ENCODE measurements around the gene RSPRY1. TPM values are rescaled to one million over a fixed set of nuclear protein-coding genes. Genes with fewer than 3 reads are reported as not detected.

Gene RSPRY1
- total RNA-seq, 4 donors from 2014 or later, result 27.9 to 77.7 (median 53.2) TPM

DNA sequence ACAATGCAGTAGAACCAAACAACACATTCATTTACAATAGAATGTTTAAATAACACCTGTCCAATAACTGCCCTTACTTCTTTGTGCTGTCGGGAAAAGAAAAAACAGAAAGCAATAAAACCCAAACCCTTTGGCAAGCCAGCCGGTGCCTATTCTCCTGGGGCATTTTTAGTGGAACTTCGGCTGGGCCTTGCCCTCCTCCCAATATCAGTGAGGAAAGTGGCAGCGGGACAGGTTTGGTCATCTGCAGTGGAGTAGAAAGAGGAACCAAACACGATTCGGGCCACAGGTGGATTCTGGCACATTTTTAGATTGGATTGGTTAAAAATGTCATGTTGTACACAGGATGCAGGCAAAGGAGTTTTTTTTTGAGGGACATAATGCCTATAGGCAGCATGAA lies 32.3 kb upstream of the RSPRY1 start:
- Histone ChIP-seq H3K9me3 (no peaks in the 10 kb centered on the region), H3K27me3 (no peaks in the 10 kb centered on the region), H3K4me3 (no peak overlapping the region), H3K27ac (no peak overlapping the region), H3K4me1 (no peaks in the 10 kb centered on the region), H3K36me3 (no peaks in the 10 kb centered on the region)
- DNase-seq, result no peak
- TF ChIP-seq, protein P1, sequence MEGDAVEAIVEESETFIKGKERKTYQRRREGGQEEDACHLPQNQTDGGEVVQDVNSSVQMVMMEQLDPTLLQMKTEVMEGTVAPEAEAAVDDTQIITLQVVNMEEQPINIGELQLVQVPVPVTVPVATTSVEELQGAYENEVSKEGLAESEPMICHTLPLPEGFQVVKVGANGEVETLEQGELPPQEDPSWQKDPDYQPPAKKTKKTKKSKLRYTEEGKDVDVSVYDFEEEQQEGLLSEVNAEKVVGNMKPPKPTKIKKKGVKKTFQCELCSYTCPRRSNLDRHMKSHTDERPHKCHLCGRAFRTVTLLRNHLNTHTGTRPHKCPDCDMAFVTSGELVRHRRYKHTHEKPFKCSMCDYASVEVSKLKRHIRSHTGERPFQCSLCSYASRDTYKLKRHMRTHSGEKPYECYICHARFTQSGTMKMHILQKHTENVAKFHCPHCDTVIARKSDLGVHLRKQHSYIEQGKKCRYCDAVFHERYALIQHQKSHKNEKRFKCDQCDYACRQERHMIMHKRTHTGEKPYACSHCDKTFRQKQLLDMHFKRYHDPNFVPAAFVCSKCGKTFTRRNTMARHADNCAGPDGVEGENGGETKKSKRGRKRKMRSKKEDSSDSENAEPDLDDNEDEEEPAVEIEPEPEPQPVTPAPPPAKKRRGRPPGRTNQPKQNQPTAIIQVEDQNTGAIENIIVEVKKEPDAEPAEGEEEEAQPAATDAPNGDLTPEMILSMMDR (IDR thresholded peaks at IDR 0.05), result no peak
- TF ChIP-seq POLR2A (IDR thresholded peaks at IDR 0.05), result no peak
- intact Hi-C loops (cut with DNase I; ENCODE audit: low total_unique reads), result no loop called here

- Histone ChIP-seq H3K4me1 (no peaks in the 10 kb centered on the region), H3K4me3 (no peak overlapping the region), H3K36me3 (no peaks in the 10 kb centered on the region), H3K27ac (no peak overlapping the region), H3K9me3 (no peaks in the 10 kb centered on the region), H3K27me3 (no peaks in the 10 kb centered on the region)
- intact Hi-C loops (cut with DNase I; ENCODE audit: low total_unique reads), result no loop called here
- TF ChIP-seq, protein P1 (IDR thresholded peaks at IDR 0.05), result no peak
- TF ChIP-seq POLR2A (IDR thresholded peaks at IDR 0.05), result no peak
- DNase-seq, result no peak
These were observed 30.3 kb upstream of the RSPRY1 start for GRCh38 chr16:57155702-57156350.

DNA sequence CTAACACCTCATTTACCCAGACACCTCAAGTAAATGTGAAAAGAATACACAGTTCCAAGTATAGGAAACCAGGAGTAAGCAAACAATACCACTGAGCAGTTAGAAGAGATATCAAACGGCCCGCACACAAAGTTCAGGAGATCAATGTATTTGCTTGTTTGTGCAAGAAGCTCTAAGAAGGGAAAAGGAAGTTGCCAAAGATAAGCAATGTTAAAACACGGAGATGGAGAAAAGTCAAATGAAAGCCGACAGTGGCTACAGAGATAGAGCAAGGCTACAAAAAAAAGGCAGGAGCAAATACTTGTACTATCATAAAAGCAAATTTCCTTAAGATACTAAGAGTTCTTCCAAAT lies 29.8 kb upstream of the RSPRY1 start:
- H3K36me3 ChIP-seq, result no peaks in the 10 kb centered on the region
- H3K27me3 ChIP-seq, result no peaks in the 10 kb centered on the region
- DNase-seq, result no peak
- no peak overlapping the region for H3K4me3 ChIP-seq
- intact Hi-C loops (cut with DNase I; ENCODE audit: low total_unique reads), result no loop called here
- H3K4me1 ChIP-seq, result no peaks in the 10 kb centered on the region
- H3K9me3 ChIP-seq, result no peaks in the 10 kb centered on the region
- no peak overlapping the region for H3K27ac ChIP-seq
- TF ChIP-seq POLR2A (IDR thresholded peaks at IDR 0.05), result no peak
- TF ChIP-seq, protein P1 (IDR thresholded peaks at IDR 0.05), result no peak

- no peak for DNase-seq
- Histone ChIP-seq H3K4me3 (no peak overlapping the region), H3K4me1 (no peaks in the 10 kb centered on the region), H3K9me3 (no peaks in the 10 kb centered on the region), H3K36me3 (no peaks in the 10 kb centered on the region), H3K27ac (no peak overlapping the region), H3K27me3 (no peaks in the 10 kb centered on the region)
- TF ChIP-seq, protein P1 (IDR thresholded peaks at IDR 0.05), result no peak
- TF ChIP-seq POLR2A (IDR thresholded peaks at IDR 0.05), result no peak
- intact Hi-C loops (cut with DNase I; ENCODE audit: low total_unique reads), result no loop called here
These were observed 28.6 kb upstream of the RSPRY1 start for GRCh38 chr16:57157533-57157932.

- Histone ChIP-seq H3K36me3 (no peaks in the 10 kb centered on the region), H3K9me3 (no peaks in the 10 kb centered on the region), H3K4me1 (no peaks in the 10 kb centered on the region), H3K4me3 (no peak overlapping the region), H3K27ac (no peak overlapping the region), H3K27me3 (no peaks in the 10 kb centered on the region)
- no peak for TF ChIP-seq POLR2A (IDR thresholded peaks at IDR 0.05)
- TF ChIP-seq, protein P1 (IDR thresholded peaks at IDR 0.05), result no peak
- DNase-seq, result no peak
- intact Hi-C loops (cut with DNase I; ENCODE audit: low total_unique reads), result no loop called here
These were observed 26.7 kb upstream of the RSPRY1 start for GRCh38 chr16:57159447-57159846.

Data from uterus (tissue), 4 donors.